SK-N-SH treated with all-trans-retinoic acid at 6 μM for 48 hours (cell line): ENCODE data around the gene PTRH1.
"Not testable (repeated sequence)": the region's sequence is repeated elsewhere in the genome, so short reads cannot be mapped to it uniquely, and the experiment has no call there.

Experiments
- ATAC-seq: fragments of 200-7000 bp; cut with Tn5 transposase; 3 replicates; pipeline ENCODE4 v1.9.1; 2020; ENCODE audit warnings: mild to moderate bottlenecking, moderate library complexity
- BACH2 ChIP-seq: fragments of 250-450 bp; sonication (Bioruptor Pico); IDR thresholded peaks from 2 replicates; pipeline ENCODE4 v1.9.0; 2021; ENCODE audit warnings: mild to moderate bottlenecking, borderline replicate concordance
- CREB5 ChIP-seq: fragments of 250-450 bp; sonication (Bioruptor Pico); IDR thresholded peaks from 2 replicates; pipeline ENCODE4 v1.5.1; 2020; ENCODE audit warnings: low read depth, mild to moderate bottlenecking, moderate library complexity
- CSDC2 ChIP-seq: fragments of 250-450 bp; sonication (Bioruptor Pico); IDR thresholded peaks from 2 replicates; pipeline ENCODE4 v1.5.0; 2020; ENCODE audit warnings: mild to moderate bottlenecking, moderate library complexity
- CSRNP3 ChIP-seq: fragments of 250-450 bp; sonication (Bioruptor Pico); IDR thresholded peaks from 2 replicates; pipeline ENCODE4 v1.5.1; 2021; ENCODE audit warnings: mild to moderate bottlenecking, moderate library complexity
- ESRRG ChIP-seq: fragments of 250-450 bp; sonication (Bioruptor Pico); IDR thresholded peaks from 2 replicates; pipeline ENCODE4 v1.6.1; 2021; ENCODE audit warnings: mild to moderate bottlenecking
- GLIS3 ChIP-seq: fragments of 250-450 bp; sonication (Bioruptor Pico); IDR thresholded peaks from 2 replicates; pipeline ENCODE4 v1.5.0; 2020; ENCODE audit warnings: mild to moderate bottlenecking, moderate library complexity
- ISL1 ChIP-seq: fragments of 250-450 bp; sonication (Bioruptor Pico); IDR thresholded peaks from 2 replicates; pipeline ENCODE4 v2.1.2; 2022; ENCODE audit warnings: mild to moderate bottlenecking, moderate library complexity
- OSR1 ChIP-seq: fragments of 250-450 bp; sonication (Bioruptor Pico); IDR thresholded peaks from 2 replicates; pipeline ENCODE4 v1.8.0; 2022; ENCODE audit warnings: moderate library complexity, mild to moderate bottlenecking, inconsistent platforms
- PATZ1 ChIP-seq: fragments of 250-450 bp; sonication (Bioruptor Pico); IDR thresholded peaks from 2 replicates; pipeline ENCODE4 v1.8.0; 2020; ENCODE audit warnings: mild to moderate bottlenecking, moderate library complexity, borderline replicate concordance
- POU6F1 ChIP-seq: fragments of 250-450 bp; sonication (Bioruptor Pico); IDR thresholded peaks from 2 replicates; pipeline ENCODE4 v1.8.0; 2021; ENCODE audit warnings: low read depth, mild to moderate bottlenecking, moderate library complexity, borderline replicate concordance
- PPARA ChIP-seq: fragments of 250-450 bp; sonication (Bioruptor Pico); IDR thresholded peaks from 2 replicates; pipeline ENCODE4 v1.5.0; 2020; ENCODE audit warnings: mild to moderate bottlenecking, borderline replicate concordance
- RARB ChIP-seq: fragments of 250-450 bp; sonication (Bioruptor Pico); IDR thresholded peaks from 2 replicates; pipeline ENCODE4 v1.8.0; 2021; ENCODE audit warnings: mild to moderate bottlenecking, moderate library complexity
- TCF4 ChIP-seq: fragments of 250-450 bp; sonication (Bioruptor Pico); IDR thresholded peaks from 2 replicates; pipeline ENCODE4 v1.8.0; 2021; ENCODE audit warnings: mild to moderate bottlenecking, moderate library complexity, borderline replicate concordance
- TOX ChIP-seq: fragments of 250-450 bp; sonication (Bioruptor Pico); IDR thresholded peaks from 2 replicates; pipeline ENCODE4 v1.8.0; 2021; ENCODE audit warnings: mild to moderate bottlenecking, moderate library complexity, borderline replicate concordance
- ZFP3 ChIP-seq: fragments of 250-450 bp; sonication (Bioruptor Pico); IDR thresholded peaks from 2 replicates; pipeline ENCODE4 v1.5.0; 2020; ENCODE audit warnings: mild to moderate bottlenecking, moderate library complexity
- ZFP30 ChIP-seq: fragments of 450-650 bp; formaldehyde crosslinking; IDR thresholded peaks from 2 replicates; pipeline ENCODE4 v1.5.0; 2022; ENCODE audit warnings: mild to moderate bottlenecking, moderate library complexity
- ZNF565 ChIP-seq: fragments of 450-650 bp; formaldehyde crosslinking; conservative IDR thresholded peaks from 2 replicates; pipeline ENCODE4 v1.5.0; 2020; ENCODE audit warnings: low read depth, mild to moderate bottlenecking, moderate library complexity
- ZNF70 ChIP-seq: fragments of 450-650 bp; formaldehyde crosslinking; IDR thresholded peaks from 2 replicates; pipeline ENCODE4 v1.5.0; 2020; ENCODE audit warnings: mild to moderate bottlenecking, moderate library complexity
- ZNF8 ChIP-seq: fragments of 450-650 bp; formaldehyde crosslinking; IDR thresholded peaks from 2 replicates; pipeline ENCODE4 v1.5.0; 2020; ENCODE audit warnings: mild to moderate bottlenecking, moderate library complexity

PTRH1 gene

GRCh38 chr9:127761061-127761460 is 45.6 kb upstream of the PTRH1 start (continued):
- TF ChIP-seq ZNF565 (CRISPR knock-in tag) (no peak), ZNF8 (CRISPR knock-in tag) (no peak), TCF4 (CRISPR knock-in tag) (no peak), GLIS3 (no peak)

GRCh38 chr9:127758843-127759242 is 43.4 kb upstream of the PTRH1 start:
- no peak for TF ChIP-seq ZNF565 (CRISPR knock-in tag)
- TF ChIP-seq ISL1 (CRISPR knock-in tag), result no peak
- no peak for TF ChIP-seq TCF4 (CRISPR knock-in tag)
- TF ChIP-seq POU6F1, result no peak
- no peak for TF ChIP-seq ZNF70 (CRISPR knock-in tag)
- ATAC-seq, result no peak

- not testable (repeated sequence) for ATAC-seq
These were observed 41.3 kb upstream of the PTRH1 start for GRCh38 chr9:127756776-127757175.

- no peak for TF ChIP-seq ZNF8 (CRISPR knock-in tag)
- TF ChIP-seq CREB5 (CRISPR knock-in tag), result no peak
- TF ChIP-seq ZNF565 (CRISPR knock-in tag), result no peak
- no peak for TF ChIP-seq ESRRG (CRISPR knock-in tag)
- TF ChIP-seq OSR1, result no peak
- TF ChIP-seq GLIS3, result no peak
- ATAC-seq, result no peak
These were observed 40.8 kb upstream of the PTRH1 start for GRCh38 chr9:127756233-127756632.

GRCh38 chr9:127755061-127756060 is 39.9 kb upstream of the PTRH1 start:
- no peak for ATAC-seq
- TF ChIP-seq BACH2, result no peak

GRCh38 chr9:127754099-127755060 is 38.9 kb upstream of the PTRH1 start:
- ATAC-seq, result peak; percentile 96
- TF ChIP-seq POU6F1 (no peak), ZFP3 (CRISPR knock-in tag) (no peak), GLIS3 (no peak), ISL1 (CRISPR knock-in tag) (no peak), BACH2 (no peak), CSDC2 (CRISPR knock-in tag) (no peak), TCF4 (CRISPR knock-in tag) (no peak), PATZ1 (CRISPR knock-in tag) (no peak), CSRNP3 (no peak), TOX (CRISPR knock-in tag) (no peak), RARB (CRISPR knock-in tag) (no peak), OSR1 (no peak), PPARA (no peak), ESRRG (CRISPR knock-in tag) (no peak), ZNF8 (CRISPR knock-in tag) (no peak), ZNF565 (CRISPR knock-in tag) (no peak), CREB5 (CRISPR knock-in tag) (no peak), ZFP30 (CRISPR knock-in tag) (no peak)
